ENCODE results near the gene KIFC1. TPM values are rescaled to one million over a fixed set of nuclear protein-coding genes. Genes with fewer than 3 reads are reported as not detected.
"Not testable (repeated sequence)": the region's sequence is repeated elsewhere in the genome, so short reads cannot be mapped to it uniquely, and the experiment has no call there.

KIFC1 gene, protein sequence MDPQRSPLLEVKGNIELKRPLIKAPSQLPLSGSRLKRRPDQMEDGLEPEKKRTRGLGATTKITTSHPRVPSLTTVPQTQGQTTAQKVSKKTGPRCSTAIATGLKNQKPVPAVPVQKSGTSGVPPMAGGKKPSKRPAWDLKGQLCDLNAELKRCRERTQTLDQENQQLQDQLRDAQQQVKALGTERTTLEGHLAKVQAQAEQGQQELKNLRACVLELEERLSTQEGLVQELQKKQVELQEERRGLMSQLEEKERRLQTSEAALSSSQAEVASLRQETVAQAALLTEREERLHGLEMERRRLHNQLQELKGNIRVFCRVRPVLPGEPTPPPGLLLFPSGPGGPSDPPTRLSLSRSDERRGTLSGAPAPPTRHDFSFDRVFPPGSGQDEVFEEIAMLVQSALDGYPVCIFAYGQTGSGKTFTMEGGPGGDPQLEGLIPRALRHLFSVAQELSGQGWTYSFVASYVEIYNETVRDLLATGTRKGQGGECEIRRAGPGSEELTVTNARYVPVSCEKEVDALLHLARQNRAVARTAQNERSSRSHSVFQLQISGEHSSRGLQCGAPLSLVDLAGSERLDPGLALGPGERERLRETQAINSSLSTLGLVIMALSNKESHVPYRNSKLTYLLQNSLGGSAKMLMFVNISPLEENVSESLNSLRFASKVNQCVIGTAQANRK
- 73.1 and 73.8 TPM in 2 replicates for total RNA-seq (2021)
- long read RNA-seq, transcript KIFC1-211 (11 exons, 2,706 nt), result major isoform, 78 of 123 reads
- long read RNA-seq, partial matches to known transcripts, result 31 of 123 reads
- long read RNA-seq, other reads (novel, unspliced or antisense), result 14 of 123 reads

DNA sequence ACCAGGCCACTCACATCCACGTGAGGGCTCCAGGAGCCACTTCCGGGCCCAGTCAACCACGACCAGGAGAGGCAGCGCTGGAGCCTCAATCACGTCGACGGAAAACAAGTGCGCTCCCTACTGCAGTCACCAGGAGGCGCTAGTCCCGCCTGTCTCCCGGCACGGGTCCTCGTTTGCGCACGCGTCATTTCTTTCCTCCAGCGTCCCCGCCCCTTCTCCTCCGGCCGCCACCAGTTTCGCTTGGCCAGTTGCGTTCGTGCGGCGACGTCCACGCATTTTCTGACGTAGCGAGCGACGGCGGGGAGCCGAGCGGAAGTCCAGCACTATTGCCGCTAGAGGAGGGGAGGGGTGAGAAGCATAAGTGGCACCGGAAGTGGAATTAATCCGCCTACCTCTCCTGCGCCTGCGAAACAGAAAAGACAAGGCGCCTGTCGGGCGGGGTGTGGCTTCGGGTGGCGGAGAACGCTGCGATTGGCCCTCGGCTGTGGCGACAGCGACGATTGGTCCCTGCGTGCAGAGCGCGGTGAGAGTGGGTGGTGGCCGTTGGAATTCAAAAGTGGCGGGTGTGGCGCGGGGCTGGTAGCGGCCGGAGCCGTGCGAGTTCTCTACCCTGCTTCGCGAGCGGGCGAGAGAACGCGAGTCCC, at the start of gene KIFC1:
Gene KIFC1 (plus strand): TSS at position 546 of the 644 bp plus-strand sequence. CDS start 163 bp downstream, outside the sequence.
- no peak within 1 kb of the TSS for H2BK20ac ChIP-seq (ENCODE audit: low read depth, low read length, poor library complexity, severe bottlenecking)
- no peak within 1 kb of the TSS for H4K8ac ChIP-seq (replicated peaks; ENCODE audit: insufficient read length, low read depth, low read length)
- peak within 1 kb of the TSS; percentile 88 for H3K4me2 ChIP-seq (ENCODE audit: insufficient read depth, insufficient read length, low read length)
- H3K23me2 ChIP-seq (ENCODE audit: insufficient read length, low read depth, low read length, poor library complexity, severe bottlenecking), result peaks cover 10% of the 10 kb centered on the region
- no peak within 1 kb of the TSS for H2AK5ac ChIP-seq (ENCODE audit: insufficient read length, low read length)
- H3K23ac ChIP-seq (ENCODE audit: insufficient read length, low read depth, low read length), result no peak within 1 kb of the TSS
- H4K20me1 ChIP-seq (ENCODE audit: control insufficient read depth, insufficient read depth, insufficient read length), result no peaks in the 10 kb centered on the region
- WGBS (ENCODE audit: extremely low coverage, insufficient read length, low lambda C conversion rate), result no CpG with 5 or more reads among the region's 67 CpGs
- no peak within 1 kb of the TSS for H3K56ac ChIP-seq (ENCODE audit: insufficient read length, low read depth, low read length)
- no peaks in the 10 kb centered on the region for H3K9me3 Mint-ChIP-seq
- TF ChIP-seq CTCF (conservative IDR thresholded peaks at IDR 0.05), result peak; percentile 98
- H3K9me3 ChIP-seq (ENCODE audit: control insufficient read depth, low read depth, low read length), result no peaks in the 10 kb centered on the region
- no peak within 1 kb of the TSS for H2BK15ac ChIP-seq (ENCODE audit: low read depth, low read length)
- H3K36me3 Mint-ChIP-seq (ENCODE audit: insufficient read depth in 1 of 3, low read depth in 3 of 3), result peaks cover 7 to 15% (median 11%) of the 10 kb centered on the region in 3 experiments; a peak in 6 of 7 replicates
- no peak within 1 kb of the TSS for H2BK12ac ChIP-seq (ENCODE audit: insufficient read length, low read depth, low read length)
- peak within 1 kb of the TSS; percentile 91 to 97 (median 94) for H3K27ac Mint-ChIP-seq
- peak within 1 kb of the TSS; percentile 94 for H3K4me3 Mint-ChIP-seq
- H3K18ac ChIP-seq (ENCODE audit: insufficient read length, low read depth, low read length), result peak within 1 kb of the TSS; percentile 56
- peaks cover 2% of the 10 kb centered on the region; the same call in 1 of the 2 replicates for H3K4me1 ChIP-seq (ENCODE audit: insufficient read depth, low read length)
- H3K27me3 ChIP-seq (ENCODE audit: insufficient read depth, low read length), result no peaks in the 10 kb centered on the region
- peak within 1 kb of the TSS; percentile 20 for H3T11ph ChIP-seq (ENCODE audit: low read length)
- H2BK120ac ChIP-seq (ENCODE audit: low read depth, low read length, poor library complexity, severe bottlenecking), result no peak within 1 kb of the TSS
- peak within 1 kb of the TSS; percentile 66 for H2BK5ac ChIP-seq (ENCODE audit: insufficient read length, low read length)
- H4K91ac ChIP-seq (ENCODE audit: insufficient read length, low read depth, low read length), result no peak within 1 kb of the TSS
- peak; percentile 99 for DNase-seq
- H2AFZ ChIP-seq (ENCODE audit: low read length), result peak within 1 kb of the TSS; percentile 50
- H3K9ac ChIP-seq (ENCODE audit: extremely low read depth, insufficient read length, low read length), result peak within 1 kb of the TSS; percentile 84
- no peaks in the 10 kb centered on the region for H3K27me3 Mint-ChIP-seq (ENCODE audit: low read depth)
- H3K14ac ChIP-seq (ENCODE audit: insufficient read depth, low read length), result peak within 1 kb of the TSS; percentile 84
- peaks cover 34 to 36% of the 10 kb centered on the region in 2 experiments for H3K4me1 Mint-ChIP-seq
- peaks cover 8% of the 10 kb centered on the region for H3K79me1 ChIP-seq (ENCODE audit: insufficient read depth, low read depth, low read length, poor library complexity, severe bottlenecking)
- H3K79me2 ChIP-seq (ENCODE audit: insufficient read depth, low read length), result peaks cover 38% of the 10 kb centered on the region
- H4K5ac ChIP-seq (ENCODE audit: insufficient read length, low read depth, low read length), result no peak within 1 kb of the TSS
- no peak within 1 kb of the TSS; the same call in 1 of the 2 replicates for H3K4ac ChIP-seq (ENCODE audit: low read depth, low read length)
- H3K27ac ChIP-seq (ENCODE audit: insufficient read length, low read depth, low read length), result peak within 1 kb of the TSS; percentile 73

DNA sequence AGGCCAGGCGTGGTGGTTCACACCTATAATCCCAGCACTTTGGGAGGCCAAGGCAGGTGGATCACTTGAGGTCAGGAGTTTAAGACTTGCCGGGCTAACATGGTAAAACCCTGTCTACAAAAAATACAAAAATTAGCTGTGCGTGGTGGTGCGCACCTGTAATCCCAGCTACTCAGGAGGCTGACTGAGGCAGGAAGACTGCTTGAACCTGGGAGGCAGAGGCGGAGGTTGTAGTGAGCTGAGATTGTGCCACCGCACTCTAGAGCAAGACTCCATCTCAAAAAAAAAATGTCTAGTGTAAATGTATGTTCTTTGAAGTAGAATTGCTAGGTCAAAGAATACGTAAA, 48.0 kb upstream of the KIFC1 start:
- not testable (repeated sequence) for H4K5ac ChIP-seq (ENCODE audit: insufficient read length, low read depth, low read length); H2AK5ac ChIP-seq (ENCODE audit: insufficient read length, low read length); H3K79me1 ChIP-seq (ENCODE audit: insufficient read depth, low read depth, low read length, poor library complexity, severe bottlenecking); H3K56ac ChIP-seq (ENCODE audit: insufficient read length, low read depth, low read length); H3K9me3 ChIP-seq (ENCODE audit: control insufficient read depth, low read depth, low read length); H2BK5ac ChIP-seq (ENCODE audit: insufficient read length, low read length); DNase-seq; H3K4me3 Mint-ChIP-seq; H4K20me1 ChIP-seq (ENCODE audit: control insufficient read depth, insufficient read depth, insufficient read length); H3K27me3 Mint-ChIP-seq (ENCODE audit: low read depth); H3K9ac ChIP-seq (ENCODE audit: extremely low read depth, insufficient read length, low read length); H3K9me3 Mint-ChIP-seq; H3K36me3 Mint-ChIP-seq (ENCODE audit: insufficient read depth in 1 of 3, low read depth in 3 of 3); H2BK120ac ChIP-seq (ENCODE audit: low read depth, low read length, poor library complexity, severe bottlenecking); H3K4me1 ChIP-seq (ENCODE audit: insufficient read depth, low read length); H3K4ac ChIP-seq (ENCODE audit: low read depth, low read length); H3K18ac ChIP-seq (ENCODE audit: insufficient read length, low read depth, low read length); H3K27ac Mint-ChIP-seq; H3T11ph ChIP-seq (ENCODE audit: low read length); H2BK12ac ChIP-seq (ENCODE audit: insufficient read length, low read depth, low read length); H3K14ac ChIP-seq (ENCODE audit: insufficient read depth, low read length); H4K91ac ChIP-seq (ENCODE audit: insufficient read length, low read depth, low read length); H3K79me2 ChIP-seq (ENCODE audit: insufficient read depth, low read length); H3K27ac ChIP-seq (ENCODE audit: insufficient read length, low read depth, low read length); H4K8ac ChIP-seq (replicated peaks; ENCODE audit: insufficient read length, low read depth, low read length); H2AFZ ChIP-seq (ENCODE audit: low read length); H3K27me3 ChIP-seq (ENCODE audit: insufficient read depth, low read length); H2BK20ac ChIP-seq (ENCODE audit: low read depth, low read length, poor library complexity, severe bottlenecking); H2BK15ac ChIP-seq (ENCODE audit: low read depth, low read length); H3K4me2 ChIP-seq (ENCODE audit: insufficient read depth, insufficient read length, low read length); H3K23ac ChIP-seq (ENCODE audit: insufficient read length, low read depth, low read length); H3K23me2 ChIP-seq (ENCODE audit: insufficient read length, low read depth, low read length, poor library complexity, severe bottlenecking)
- WGBS (ENCODE audit: extremely low coverage, insufficient read length, low lambda C conversion rate), result no CpG with 5 or more reads among the region's 7 CpGs
- H3K4me1 Mint-ChIP-seq, result peaks cover 9 to 10% of the 10 kb centered on the region in 2 experiments
